ACHN (cell line): Measurements from ENCODE around the gene S1PR1.

Experiments used
- DNase-seq: peaks from one replicate; pipeline ENCODE4 v3.0.0-alpha.2; 2015
- in situ Hi-C: cut with HindIII; loops from 2 replicates; pipeline ENCODE4 v1.10.0; 2017; ENCODE audit warnings: low sequenced_read_pairs, low pct_ligation_motif_present, low pct_unique_long_range_greater_than_20kb

S1PR1 gene

GRCh38 chr1:101290119-101290921 is 53.5 kb downstream of the S1PR1 start:
- DNase-seq: no peak
- in situ Hi-C loops: loop anchor here (25.0 kb wide), 1 partner anchor 378 kb away; no protein-coding TSS in a partner anchor
